ENCODE results near the gene VEPH1.

VEPH1 gene

DNA sequence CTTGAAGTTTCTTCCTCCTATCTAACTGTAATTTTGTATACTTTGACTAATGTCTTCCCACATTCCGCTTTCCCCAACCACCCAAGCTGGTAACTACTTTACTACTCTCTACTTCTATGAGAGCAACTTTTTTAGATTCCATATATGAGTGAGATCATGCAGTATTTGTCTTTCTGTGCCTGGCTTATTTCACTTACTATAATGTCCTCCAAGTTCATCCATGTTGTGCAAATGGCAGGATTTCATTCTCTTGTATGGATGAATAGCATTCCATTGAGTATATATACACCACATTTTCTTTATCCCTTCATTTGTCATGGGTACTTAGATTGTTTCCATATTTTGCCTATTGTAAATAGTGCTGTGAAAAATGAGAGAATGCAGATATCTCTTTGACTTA, 264.8 kb downstream of the VEPH1 start:
- H3K4me3 ChIP-seq (replicated peaks in 1 of 2; ENCODE audit: low read depth in 2 of 2, low read length in 2 of 2), result no peak overlapping the region
- TF ChIP-seq, protein P1, sequence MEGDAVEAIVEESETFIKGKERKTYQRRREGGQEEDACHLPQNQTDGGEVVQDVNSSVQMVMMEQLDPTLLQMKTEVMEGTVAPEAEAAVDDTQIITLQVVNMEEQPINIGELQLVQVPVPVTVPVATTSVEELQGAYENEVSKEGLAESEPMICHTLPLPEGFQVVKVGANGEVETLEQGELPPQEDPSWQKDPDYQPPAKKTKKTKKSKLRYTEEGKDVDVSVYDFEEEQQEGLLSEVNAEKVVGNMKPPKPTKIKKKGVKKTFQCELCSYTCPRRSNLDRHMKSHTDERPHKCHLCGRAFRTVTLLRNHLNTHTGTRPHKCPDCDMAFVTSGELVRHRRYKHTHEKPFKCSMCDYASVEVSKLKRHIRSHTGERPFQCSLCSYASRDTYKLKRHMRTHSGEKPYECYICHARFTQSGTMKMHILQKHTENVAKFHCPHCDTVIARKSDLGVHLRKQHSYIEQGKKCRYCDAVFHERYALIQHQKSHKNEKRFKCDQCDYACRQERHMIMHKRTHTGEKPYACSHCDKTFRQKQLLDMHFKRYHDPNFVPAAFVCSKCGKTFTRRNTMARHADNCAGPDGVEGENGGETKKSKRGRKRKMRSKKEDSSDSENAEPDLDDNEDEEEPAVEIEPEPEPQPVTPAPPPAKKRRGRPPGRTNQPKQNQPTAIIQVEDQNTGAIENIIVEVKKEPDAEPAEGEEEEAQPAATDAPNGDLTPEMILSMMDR (IDR thresholded peaks at IDR 0.05; ENCODE audit: low read depth, low read length), result no peak
- no peak for DNase-seq (ENCODE audit: low read depth in 2 of 2)

GRCh38 chr3:157237886-157238285, 265.3 kb downstream of the VEPH1 start:
- no peak for DNase-seq (ENCODE audit: low read depth in 2 of 2)
- TF ChIP-seq, protein P1 (IDR thresholded peaks at IDR 0.05; ENCODE audit: low read depth, low read length), result no peak
- H3K4me3 ChIP-seq (replicated peaks in 1 of 2; ENCODE audit: low read depth in 2 of 2, low read length in 2 of 2), result no peak overlapping the region

GRCh38 chr3:157235291-157235690, 267.9 kb downstream of the VEPH1 start:
- no peak for DNase-seq (ENCODE audit: low read depth in 2 of 2)
- TF ChIP-seq, protein P1 (IDR thresholded peaks at IDR 0.05; ENCODE audit: low read depth, low read length), result no peak
- no peak overlapping the region for H3K4me3 ChIP-seq (replicated peaks in 1 of 2; ENCODE audit: low read depth in 2 of 2, low read length in 2 of 2)

- no peak overlapping the region for H3K4me3 ChIP-seq (replicated peaks in 1 of 2; ENCODE audit: low read depth in 2 of 2, low read length in 2 of 2)
- no peak for DNase-seq (ENCODE audit: low read depth in 2 of 2)
- TF ChIP-seq, protein P1 (IDR thresholded peaks at IDR 0.05; ENCODE audit: low read depth, low read length), result no peak
These were observed 269.3 kb downstream of the VEPH1 start for GRCh38 chr3:157233923-157234322.

DNA sequence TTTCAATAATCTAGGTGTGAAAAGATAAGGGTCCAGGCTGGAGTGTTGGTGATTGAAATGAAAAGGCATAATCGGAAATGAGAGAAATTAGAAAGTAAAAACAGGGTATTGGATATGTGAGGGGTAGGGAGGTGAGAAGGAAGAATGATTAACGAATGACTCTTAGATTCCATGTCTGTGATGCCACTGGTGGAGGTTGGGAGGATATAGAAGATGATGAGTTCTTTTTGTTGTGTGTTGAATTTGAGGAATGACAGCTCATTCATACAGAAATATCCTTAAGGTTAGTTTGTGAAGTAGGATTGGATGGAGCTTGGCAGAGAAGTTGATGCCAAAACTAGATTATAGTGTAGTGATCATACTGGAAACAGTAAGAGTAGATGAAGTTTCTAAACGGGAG, 271.1 kb downstream of the VEPH1 start:
- H3K4me3 ChIP-seq (replicated peaks in 1 of 2; ENCODE audit: low read depth in 2 of 2, low read length in 2 of 2), result no peak overlapping the region
- DNase-seq (ENCODE audit: low read depth in 2 of 2), result peak in 1 of 2 donors; percentile 27
- TF ChIP-seq, protein P1 (IDR thresholded peaks at IDR 0.05; ENCODE audit: low read depth, low read length), result no peak

- H3K4me3 ChIP-seq (replicated peaks in 1 of 2; ENCODE audit: low read depth in 2 of 2, low read length in 2 of 2), result no peak overlapping the region
- TF ChIP-seq, protein P1 (IDR thresholded peaks at IDR 0.05; ENCODE audit: low read depth, low read length), result no peak
- peak; percentile 74 to 87 for DNase-seq (ENCODE audit: low read depth in 2 of 2)
These were observed 272.1 kb downstream of the VEPH1 start for GRCh38 chr3:157231071-157231470.

DNA sequence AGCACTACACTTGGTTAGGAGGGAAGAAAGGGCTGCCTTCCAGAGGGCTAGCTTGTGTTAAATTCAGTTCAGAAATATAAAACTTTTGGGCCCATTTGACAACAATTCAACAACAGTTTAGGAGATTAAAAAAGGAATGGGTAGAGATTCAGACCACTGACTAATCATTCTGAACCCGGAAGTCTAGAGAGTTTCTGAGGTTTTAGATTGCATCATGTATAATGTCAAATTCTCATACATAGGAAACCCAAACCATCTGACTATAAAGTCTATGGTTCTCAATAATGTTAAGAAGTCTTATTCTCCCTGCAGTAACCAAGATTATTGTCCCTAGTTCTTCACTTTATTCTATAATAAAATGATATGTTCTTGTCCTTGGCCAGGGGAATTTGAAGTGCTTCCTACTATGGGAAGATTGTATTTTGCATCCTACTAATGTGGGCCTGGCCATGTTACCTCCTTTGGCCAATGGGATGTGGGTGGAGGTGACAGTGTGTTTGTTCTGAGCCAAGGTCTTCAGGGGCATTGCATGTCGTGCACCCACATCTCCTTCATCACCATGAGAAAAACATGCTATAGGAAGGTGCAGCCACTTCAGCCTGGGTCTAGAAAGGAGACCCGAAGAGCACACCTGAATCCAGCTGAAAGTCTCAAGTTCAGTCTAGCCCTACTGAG, 276.9 kb downstream of the VEPH1 start:
- DNase-seq (ENCODE audit: low read depth in 2 of 2), result peak; percentile 42 to 63
- no peak overlapping the region for H3K4me3 ChIP-seq (replicated peaks in 1 of 2; ENCODE audit: low read depth in 2 of 2, low read length in 2 of 2)
- TF ChIP-seq, protein P1 (IDR thresholded peaks at IDR 0.05; ENCODE audit: low read depth, low read length), result no peak
